HG03575 (cell line): Measurements from ENCODE around the gene TPRN.

ENCODE experiments used
- ATAC-seq: cut with Tn5 transposase; IDR thresholded peaks from one replicate; pipeline ENCODE4 v1.9.1; 2021; ENCODE audit not compliant: unreplicated experiment, insufficient number of reproducible peaks, low FRiP score; ENCODE audit errors: extremely low read depth

Gene TPRN

DNA sequence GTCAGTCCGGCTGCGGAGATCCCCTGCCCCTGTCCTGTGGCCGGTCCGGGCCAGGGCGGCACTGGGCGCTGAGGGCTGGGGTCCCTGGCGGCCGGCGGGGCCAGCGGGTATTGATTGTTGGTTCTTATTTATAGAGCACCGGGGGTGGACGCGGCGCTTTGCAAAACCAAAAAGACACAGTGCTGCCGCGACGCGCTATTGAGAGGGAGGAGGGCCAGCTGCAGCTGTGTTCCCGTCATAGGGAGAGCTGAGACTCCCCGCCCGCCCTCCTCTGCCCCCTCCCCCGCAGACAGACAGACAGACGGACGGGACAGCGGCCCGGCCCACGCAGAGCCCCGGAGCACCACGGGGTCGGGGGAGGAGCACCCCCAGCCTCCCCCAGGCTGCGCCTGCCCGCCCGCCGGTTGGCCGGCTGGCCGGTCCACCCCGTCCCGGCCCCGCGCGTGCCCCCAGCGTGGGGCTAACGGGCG, 33.2 kb downstream of the TPRN start:
- ATAC-seq, result no peak

DNA sequence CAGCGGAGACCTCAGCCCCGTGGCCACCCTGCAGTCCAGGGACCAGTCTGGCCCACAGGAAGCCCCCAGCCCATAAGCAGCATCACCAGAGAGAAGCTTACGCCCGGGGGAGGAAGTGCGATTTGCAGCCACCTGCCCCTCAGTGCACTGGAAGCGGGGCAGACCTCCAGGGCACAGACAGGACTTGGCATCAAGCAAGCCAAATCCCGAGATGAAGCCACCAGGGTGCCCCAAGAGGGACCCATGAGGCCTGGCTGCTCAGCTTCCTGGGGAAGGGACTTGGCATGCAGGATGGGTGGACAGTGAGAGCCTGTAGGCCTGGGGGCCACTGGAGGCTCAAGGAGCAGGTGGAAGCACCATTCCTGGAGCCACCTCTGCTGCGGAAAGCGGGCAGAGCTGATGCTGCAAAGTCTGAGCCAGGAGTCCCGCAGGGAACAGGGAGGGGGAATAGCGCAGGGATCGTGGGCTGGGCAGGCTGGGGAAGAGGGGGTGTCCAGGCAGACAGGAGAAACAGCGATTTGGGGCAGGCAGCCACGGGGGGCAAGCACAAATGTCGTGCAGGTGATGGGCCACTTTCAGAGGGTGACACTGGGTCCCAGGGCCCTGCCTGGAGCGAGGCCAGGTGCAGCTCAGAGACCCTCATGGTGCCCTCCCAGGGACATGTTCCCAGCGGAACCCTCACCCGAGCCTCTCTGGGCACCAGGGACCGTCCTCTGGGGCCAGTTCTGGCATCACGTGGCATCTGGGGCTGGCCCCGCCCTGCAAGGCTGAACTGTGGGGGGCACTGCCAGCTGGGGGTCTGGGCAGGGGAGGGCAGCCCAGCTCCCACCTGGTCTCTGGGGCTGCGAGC, 33.9 kb downstream of the TPRN start:
- ATAC-seq, result no peak

DNA sequence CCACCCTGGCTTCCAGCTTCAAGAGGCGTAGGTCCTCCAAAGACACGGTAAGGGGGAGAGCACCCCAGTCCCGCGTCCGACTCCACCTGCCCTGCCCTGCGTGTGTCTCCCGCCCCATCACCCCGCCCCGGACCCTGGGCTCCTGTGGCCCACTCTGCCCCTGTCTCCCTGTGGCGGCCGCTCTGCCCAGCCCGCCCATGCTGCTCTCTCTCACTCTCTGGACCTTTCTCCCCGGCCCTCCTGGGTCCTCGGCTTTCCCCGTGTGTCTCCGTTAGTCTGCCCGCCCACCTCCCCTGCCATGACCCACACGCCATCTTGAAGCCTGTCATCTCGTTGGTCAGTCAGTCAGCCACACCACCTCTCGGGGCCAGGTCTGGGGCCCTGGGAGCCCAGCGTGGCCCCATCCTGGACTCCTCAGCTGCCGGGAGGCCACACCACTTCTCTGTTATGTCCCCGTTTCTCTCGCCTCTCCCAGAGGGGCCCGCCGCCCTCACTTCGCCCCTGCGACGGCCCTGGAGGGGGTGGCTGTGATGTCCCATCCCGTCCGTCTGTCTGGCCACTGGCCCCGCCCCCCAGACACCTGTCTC, 35.2 kb downstream of the TPRN start:
- ATAC-seq, result no peak

DNA sequence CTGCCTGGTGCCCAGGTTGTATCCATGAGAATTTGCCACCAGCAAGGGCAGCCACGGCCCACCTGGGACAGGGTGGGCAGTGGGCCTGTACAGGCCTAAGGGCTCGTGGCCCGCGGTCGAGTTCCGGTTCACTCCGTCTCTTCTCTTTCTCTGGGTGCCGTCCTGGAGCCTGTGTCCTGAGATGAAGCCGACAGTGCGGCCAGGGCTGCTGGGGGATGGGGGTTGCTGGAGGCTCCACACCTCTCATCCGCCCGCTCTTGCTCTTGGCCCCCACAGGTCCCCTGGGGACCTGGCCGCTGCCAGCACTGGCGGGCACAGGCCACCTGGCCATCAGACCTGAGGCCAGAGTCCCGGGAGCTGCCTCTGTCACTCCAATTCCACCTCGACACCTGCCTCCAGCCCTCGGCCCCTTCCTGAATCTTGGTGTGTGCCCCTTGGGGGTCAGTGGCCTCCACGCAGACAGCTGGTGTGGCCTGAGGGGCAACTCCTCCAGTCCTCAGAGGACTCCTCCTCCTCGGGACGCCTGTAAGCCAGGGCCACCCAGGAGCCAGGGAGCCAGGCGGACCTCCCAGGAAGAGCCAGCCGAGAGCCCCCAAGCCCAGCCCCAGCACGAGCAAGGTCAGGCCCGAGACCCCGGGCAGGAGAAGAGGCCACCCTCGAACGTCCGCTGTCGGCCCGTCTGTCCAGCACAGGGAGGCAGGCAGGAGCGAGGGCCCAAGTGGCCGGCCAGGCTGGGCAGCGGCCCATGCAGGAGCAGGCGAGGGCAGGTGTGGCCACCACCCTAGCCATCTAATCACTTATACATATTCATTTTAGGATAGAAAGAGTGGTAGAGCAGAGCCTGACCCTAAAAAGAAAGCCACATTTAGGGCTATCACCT, 35.9 kb downstream of the TPRN start:
- no peak for ATAC-seq

DNA sequence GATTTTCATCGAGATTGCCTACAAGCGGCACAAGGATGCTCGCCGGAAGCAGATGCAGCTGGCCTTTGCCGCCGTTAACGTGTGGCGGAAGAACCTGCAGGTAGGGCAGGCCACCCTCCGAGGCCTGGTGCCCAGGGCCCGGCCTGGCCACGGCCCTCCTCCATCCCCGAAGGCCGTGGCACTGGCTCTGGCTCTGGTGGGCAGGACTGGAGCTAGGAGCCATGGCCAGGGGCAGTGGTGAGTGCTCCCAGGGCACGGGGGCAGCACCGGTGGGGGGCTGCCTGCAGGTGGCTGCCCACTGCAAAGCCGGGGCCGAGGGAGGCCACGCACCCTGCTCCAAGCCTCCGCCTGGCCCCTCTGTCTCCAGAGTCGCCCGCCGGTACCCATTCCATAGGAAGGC, 36.7 kb downstream of the TPRN start:
- no peak for ATAC-seq

DNA sequence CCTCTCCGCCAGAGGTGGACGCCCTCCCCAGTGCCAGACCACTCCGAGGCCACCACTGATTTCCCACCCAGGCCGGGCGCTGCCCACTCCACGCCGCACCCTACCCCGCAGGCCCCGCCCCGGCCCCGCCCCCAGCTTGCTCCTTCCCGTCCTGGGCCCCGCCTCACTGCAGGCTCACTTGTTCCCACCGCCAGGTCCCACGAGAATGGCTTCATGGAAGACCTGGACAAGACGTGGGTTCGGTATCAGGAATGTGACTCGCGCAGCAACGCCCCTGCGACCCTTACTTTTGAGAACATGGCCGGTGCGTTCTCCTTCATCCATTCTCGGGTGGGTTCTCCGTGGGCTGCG, 37.2 kb downstream of the TPRN start:
- no peak for ATAC-seq

DNA sequence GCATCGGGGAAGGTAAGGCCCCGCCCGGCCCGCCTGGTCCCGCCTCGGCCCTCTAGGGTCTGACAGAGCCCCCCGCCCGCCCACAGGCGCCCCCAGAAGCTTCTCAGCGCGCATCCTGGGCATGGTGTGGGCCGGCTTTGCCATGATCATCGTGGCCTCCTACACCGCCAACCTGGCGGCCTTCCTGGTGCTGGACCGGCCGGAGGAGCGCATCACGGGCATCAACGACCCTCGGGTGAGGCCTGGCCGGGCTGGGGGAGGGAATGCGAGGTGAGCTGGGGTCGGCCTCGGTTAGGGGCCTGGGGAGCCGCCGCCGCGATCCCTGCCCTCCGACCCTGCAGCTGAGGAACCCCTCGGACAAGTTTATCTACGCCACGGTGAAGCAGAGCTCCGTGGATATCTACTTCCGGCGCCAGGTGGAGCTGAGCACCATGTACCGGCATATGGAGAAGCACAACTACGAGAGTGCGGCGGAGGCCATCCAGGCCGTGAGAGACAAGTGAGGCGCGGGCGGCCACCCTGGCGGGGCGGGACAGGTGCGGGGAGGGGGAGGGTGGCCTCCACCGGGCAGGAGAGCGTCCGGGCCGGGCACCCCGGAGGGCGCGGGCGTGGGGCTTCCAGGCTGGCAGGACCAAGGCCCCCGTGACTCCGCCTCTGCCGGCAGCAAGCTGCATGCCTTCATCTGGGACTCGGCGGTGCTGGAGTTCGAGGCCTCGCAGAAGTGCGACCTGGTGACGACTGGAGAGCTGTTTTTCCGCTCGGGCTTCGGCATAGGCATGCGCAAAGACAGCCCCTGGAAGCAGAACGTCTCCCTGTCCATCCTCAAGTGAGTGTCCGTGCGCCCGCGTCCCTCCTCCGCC, 37.8 kb downstream of the TPRN start:
- ATAC-seq, result no peak

DNA sequence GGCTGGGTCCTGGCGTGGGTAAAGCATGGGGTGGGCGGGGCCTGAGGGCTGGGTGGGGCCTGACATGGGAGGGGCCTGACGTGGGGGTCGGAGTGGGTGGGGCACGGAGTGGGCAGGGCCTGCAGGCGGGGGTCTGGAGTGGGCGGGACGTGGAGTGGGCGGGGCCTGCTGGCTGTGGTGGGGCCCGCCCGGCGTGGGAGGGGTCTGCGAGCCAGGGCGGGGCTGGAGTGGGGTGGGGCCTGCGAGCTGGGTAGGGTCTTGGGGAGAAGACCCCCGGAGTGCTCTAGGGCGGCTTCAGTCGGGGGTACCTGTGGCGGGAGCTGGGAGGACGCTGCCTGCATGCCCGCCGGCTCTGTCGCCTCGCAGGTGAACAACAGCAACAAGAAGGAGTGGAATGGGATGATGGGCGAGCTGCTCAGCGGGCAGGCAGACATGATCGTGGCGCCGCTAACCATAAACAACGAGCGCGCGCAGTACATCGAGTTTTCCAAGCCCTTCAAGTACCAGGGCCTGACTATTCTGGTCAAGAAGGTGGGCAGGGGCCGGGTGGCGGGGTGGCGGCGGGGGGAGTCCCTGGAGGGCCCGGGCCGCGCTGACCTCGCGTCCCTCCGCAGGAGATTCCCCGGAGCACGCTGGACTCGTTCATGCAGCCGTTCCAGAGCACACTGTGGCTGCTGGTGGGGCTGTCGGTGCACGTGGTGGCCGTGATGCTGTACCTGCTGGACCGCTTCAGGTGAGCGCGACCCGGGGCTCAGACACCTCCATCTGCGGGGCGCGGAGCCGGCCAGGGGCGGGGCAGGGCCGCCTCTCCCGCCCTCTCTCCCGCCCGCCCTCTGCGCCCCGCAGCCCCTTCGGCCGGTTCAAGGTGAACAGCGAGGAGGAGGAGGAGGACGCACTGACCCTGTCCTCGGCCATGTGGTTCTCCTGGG, 38.7 kb downstream of the TPRN start:
- no peak for ATAC-seq

DNA sequence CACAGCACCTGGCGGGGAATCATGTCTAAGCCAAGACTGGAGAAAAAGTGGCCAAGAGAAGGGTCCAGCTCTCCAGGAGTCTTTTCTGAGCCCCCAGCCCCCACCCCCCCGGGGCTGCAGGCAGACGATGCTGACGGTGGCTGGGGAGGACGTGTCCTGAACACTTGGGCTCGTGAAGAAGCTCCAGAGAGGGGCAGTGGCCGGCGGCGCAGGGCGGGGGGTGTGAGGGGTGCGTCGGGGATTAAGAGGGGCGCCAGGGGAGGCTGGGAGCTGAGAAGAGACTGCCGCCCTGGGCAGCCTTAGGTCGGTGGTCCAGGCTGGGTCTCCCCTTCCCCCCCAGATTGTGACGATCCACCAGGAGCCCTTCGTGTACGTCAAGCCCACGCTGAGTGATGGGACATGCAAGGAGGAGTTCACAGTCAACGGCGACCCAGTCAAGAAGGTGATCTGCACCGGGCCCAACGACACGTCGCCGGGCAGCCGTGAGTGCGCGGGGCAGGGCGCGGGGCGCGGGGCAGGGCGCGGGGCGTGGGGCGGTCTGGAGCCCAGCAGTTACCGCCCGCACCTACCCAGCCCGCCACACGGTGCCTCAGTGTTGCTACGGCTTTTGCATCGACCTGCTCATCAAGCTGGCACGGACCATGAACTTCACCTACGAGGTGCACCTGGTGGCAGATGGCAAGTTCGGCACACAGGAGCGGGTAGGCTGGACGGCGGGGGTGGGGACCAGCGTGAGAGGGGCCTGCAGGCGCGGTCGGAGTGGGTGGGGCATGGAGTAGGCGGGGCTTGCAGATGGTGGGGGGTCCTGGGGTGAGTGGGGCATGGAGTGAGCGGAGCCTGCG, 39.6 kb downstream of the TPRN start:
- ATAC-seq, result no peak

DNA sequence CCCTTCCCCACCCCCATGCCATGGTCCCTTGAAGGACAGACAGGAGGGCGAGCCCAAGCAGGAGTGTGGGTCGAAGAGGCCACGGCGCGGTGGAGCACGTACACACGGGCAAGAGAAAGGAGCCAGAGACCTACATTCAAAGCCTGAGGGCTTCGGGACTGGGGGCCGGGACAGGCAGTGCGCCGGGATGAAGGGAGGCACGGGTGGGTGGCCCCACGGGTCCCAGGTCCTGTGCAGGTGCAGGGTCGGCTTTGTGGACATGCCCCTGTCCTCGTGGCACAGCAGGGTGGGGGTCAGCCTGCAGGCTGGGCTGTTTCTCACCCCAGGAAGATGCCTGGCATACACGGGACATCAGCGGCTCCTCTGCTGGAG, 40.5 kb downstream of the TPRN start:
- ATAC-seq, result no peak

DNA sequence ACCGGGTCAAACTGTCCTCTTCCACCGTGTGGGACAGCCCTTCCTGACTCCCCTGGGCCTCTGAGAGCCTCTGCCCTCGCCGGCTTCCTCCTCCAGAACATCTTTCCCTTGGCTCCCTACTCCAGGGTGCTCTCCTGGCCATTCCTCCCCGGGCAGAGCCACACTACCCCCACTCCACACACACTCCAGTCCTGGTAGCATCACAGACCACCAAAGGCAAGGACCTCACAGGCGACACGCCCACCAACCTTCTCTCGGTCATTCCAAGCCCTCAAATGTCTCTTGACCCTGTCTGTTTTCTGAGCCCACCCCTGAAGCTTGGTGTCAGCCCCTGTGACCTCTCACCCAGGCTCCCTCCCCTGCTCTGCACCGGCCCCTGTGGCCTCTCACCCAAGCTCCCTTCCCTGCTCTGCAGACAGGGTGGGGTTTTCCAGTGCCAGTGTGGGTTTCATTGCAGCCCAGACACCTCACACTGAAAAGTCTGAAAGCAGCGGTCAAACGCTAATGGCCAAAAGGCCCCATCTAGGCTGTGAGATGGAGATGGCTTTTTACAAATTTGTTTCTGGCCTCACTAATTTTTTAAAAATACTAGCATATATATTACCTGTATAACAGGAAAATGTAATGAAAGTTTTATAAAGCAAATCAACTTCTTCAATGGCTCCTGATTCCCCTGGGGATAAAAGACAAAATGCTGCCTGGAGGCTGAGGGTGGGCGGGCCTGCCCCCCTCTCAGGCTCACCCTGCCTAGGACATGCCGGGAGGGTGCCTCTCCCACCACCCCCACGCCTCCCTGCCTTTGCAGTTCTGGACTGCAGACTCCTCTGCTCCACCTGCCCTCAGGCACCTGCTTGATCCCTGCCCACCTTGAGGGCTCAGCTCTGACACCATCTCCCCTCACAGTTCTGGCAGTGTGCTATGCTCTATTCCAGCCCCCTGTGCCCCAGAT, 41.2 kb downstream of the TPRN start:
- no peak for ATAC-seq

DNA sequence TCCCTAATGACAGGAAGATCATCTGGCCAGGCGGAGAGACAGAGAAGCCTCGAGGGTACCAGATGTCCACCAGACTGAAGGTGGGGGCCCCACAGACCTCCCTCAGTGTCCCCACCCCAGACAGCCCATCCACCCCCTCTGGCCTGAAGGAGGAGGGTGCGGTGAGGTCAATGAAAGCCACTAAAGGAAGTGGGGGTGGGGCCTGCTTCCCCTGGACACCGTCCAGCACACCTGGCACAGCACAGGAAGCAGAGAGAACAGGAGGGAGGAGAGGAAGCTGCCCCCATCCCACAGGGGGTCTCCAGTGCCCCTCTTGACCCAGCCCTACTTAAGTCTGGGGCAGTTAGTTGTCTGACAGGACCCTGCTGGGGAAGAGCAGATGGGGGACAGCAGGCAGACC, 41.9 kb downstream of the TPRN start:
- no peak for ATAC-seq

DNA sequence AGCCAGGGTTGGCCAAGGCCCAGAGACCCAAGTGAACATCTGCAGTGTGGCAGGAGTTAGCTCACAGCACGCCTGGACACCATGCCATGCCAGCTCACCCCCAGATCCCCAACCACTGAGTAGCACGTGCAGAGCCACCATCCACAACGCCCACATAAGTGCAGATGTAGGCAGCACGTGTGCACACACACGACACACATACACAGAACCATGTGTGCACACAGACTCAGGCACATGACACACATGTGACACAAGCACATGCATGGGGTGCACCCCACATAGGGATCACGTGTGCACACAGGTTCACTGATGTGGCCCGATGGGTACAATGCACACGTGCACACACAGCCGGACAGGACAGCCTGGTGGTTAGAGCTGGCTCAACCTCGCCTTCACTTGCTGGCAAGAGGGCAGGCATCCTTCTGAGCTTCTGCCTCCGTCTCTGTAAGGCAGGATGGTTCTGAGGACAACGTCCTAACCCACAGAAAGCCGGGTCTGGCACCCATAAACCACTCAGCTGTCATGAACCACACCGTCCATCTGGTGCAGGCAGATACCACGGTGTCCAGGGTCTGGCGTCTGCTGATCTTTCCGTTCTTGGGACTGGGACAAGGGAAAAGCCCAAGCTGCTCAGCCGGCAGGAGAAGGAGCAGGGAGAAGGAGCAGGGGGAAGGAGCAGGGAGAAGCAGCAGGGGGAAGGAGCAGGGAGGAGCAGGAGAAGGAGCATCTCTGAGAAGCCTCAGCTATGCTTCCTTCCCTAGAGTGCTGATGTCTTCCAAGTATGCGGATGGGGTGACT, 42.7 kb downstream of the TPRN start:
- ATAC-seq, result no peak

DNA sequence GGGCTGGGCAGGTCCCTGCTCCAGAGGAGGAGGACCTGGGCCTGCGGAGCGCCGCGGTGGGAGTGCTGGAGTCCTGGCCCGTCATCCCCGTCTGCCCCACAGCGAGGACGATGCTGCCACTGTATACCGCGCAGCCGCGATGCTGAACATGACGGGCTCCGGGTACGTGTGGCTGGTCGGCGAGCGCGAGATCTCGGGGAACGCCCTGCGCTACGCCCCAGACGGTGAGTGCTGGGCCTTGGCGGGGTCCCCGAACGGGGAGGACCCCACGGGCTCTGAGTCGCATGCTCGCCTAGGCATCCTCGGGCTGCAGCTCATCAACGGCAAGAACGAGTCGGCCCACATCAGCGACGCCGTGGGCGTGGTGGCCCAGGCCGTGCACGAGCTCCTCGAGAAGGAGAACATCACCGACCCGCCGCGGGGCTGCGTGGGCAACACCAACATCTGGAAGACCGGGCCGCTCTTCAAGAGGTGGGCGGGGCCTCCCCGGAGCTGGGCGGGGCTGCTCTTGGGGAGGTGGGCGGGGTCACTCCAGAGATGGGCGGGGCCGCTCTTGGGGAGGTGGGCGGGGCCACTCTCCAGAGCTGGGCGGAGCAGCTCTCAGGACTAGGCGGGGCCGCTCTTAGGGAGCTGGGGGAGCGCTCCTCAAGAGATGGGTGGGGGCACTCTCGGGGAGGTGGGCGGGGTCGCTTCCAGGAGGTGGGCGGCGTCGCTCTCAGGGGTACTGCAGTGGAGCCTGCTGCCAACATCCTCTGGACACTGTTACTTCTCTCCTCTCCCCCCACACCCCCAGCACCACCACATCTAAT, 43.8 kb downstream of the TPRN start:
- no peak for ATAC-seq
